Ascending aorta (tissue), 1 donor: ENCODE results near the gene VGLL1. TPM values are rescaled to one million over a fixed set of nuclear protein-coding genes. Genes with fewer than 3 reads are reported as not detected.

Source experiments
- total RNA-seq: library from RNA; depleted of rRNA; stranded (reverse); fragments of >200 nt; gene quantifications from one replicate; pipeline ENCODE4 v1.1.0, GENCODE V29; 2016

The VGLL1 gene
- total RNA-seq, 1 donor from 2014 or later: not detected

Other genes starting within 250 kb of the VGLL1 start
- gene ADGRG4, start 231.3 kb upstream of the VGLL1 start, total RNA-seq: 0.75 TPM
- not detected for gene BRS3, start 44.3 kb upstream of the VGLL1 start, total RNA-seq
- 3.7 TPM for gene HTATSF1, start 34.6 kb upstream of the VGLL1 start, total RNA-seq
- not detected for gene CD40LG, start 115.9 kb downstream of the VGLL1 start, total RNA-seq
- gene ARHGEF6, start 248.7 kb downstream of the VGLL1 start, total RNA-seq: 17.6 TPM